NCI-H1048 (cell line): ENCODE data around the gene MMAB.

Experiments
- DNase-seq: peaks from one replicate; lab custom pipeline; 2025; lab: John Stamatoyannopoulos, UW

The MMAB gene

DNA sequence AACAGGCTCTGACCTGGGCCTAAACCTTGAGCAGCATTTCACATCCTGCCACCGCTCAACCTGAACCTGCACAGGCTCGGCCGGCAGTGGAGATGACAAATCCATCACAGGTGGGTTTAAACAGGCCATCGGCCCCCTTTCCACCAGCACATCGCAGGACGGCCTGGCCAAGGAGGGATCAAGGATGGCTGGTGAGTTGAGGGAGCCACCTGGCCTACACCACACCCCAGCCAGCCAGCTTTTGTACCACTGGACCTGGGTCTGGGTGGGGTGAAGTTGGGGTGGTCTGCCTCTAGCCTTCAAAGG is 14.2 kb downstream of the MMAB start:
- no peak for DNase-seq

- DNase-seq = no peak
Observed at GRCh38 chr12:109558374-109559199, 14.7 kb downstream of the MMAB start.

DNA sequence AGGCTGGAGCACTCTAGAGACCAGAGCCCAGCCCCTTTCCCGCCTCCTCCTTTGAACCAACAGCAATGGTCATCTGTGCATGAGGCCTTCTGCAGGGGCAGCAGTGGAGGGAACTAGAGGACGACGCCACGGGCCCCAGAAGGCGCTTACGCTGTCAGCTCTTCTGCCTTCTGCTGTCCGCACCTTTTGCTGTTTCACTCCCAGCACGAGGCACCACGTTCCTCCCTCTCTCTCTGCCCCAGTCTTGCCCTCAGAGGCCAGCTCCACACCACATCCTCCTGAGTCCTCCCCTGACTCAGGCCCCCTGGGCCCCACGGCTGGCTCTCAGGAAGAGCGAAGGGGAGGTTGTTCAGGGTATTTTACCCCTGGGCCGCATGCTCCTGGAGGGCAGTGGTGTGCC is 15.5 kb downstream of the MMAB start:
- DNase-seq = no peak

GRCh38 chr12:109557200-109557599 is 16.1 kb downstream of the MMAB start:
- DNase-seq = no peak

- no peak for DNase-seq
Observed at GRCh38 chr12:109555431-109556315, 17.6 kb downstream of the MMAB start.

DNA sequence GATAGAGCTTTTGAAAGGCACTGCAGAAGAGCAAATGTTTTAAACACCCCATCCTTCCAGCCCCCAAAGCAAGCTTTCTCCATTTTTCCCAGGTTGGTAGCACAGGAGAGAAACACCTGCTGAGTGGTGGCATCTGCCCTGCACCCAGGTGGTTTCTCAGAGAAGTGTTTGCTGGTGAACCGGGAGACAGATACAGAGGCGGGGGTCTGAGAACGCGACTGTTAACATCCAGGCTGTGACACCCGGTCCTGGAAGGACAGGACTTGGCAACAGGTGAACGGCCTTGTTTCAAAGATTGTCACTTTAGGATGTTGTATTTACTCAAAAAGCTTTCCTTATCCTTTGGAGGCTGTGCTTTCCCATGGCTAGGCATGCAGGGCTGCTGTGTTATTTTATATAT is 18.5 kb downstream of the MMAB start:
- no peak for DNase-seq

- DNase-seq = no peak
Observed at GRCh38 chr12:109553906-109554500, 19.3 kb downstream of the MMAB start.

- no peak for DNase-seq
Observed at GRCh38 chr12:109553483-109553882, 19.8 kb downstream of the MMAB start.

DNA sequence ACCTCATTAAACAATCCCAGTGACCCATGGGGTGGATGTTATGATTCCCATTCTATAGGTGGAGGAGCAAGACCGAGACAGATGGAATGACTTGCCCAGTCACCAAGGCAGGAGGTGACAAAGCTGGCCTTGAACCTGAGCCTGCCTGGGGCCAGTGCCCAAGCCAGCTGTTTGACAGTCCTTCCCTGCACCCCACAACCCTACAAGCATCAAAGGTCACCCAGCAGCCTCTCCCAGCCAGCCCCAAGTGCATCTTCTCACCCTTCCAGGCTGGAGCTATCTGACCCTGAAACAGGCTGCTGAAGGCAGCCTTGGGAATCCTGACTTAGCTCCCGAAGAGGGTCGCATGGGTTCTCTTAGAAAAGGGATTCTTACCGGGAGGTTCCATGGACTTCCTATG is 20.3 kb downstream of the MMAB start:
- DNase-seq = no peak

- no peak for DNase-seq
Observed at GRCh38 chr12:109551108-109551507, 22.2 kb downstream of the MMAB start.

GRCh38 chr12:109550281-109550680 is 23.0 kb downstream of the MMAB start:
- DNase-seq = no peak

DNA sequence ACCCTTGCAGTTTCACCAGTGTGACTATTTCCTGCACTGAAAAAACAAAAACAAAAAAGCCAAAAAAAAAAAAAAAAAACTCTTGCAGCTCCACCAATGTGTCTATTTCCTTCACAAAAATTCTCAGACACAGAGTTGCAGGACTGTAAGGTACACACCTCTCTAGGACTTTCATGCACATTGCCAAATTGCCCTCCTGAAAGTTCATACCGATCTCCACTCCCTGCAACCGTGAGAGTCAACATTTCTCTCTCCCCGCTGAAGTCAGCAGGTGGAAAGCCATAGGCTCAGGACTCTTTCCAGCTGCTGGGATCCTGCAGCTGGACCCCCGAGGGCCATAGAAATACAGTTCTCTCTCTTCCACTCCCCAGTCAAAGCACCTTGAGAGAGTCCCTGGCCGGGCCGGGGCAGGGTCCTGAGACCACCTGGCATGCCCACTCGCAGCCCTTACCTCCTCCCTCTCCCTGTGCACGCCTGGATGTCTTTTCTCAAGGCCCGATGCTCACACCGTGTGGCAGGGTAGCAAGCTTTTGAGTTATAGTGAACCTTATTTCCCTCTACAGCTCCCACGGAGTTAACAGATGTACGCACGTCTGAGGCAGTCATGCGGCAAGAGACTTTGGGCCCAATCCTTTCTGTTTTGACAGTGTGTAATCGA is 23.6 kb downstream of the MMAB start:
- no peak for DNase-seq

DNA sequence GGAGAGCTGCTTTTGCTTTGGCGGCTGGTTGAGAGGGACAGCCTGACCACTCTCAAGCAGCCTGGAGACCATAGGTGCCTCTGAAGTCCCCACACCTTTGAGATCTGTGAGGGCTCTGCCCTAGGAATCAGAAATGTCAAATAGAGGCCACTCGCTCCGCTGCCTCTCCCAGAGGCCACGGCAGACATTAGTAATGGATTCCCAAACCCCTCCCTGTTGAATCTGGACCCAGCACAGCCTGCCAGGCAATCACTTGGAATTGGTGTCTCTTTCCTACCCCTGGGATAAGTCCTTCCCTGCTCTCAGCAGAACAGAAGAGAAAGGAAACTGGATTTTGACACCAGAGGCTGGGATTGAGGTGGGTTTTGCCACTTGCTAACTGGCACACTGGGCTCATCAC is 25.0 kb downstream of the MMAB start:
- DNase-seq = no peak

DNA sequence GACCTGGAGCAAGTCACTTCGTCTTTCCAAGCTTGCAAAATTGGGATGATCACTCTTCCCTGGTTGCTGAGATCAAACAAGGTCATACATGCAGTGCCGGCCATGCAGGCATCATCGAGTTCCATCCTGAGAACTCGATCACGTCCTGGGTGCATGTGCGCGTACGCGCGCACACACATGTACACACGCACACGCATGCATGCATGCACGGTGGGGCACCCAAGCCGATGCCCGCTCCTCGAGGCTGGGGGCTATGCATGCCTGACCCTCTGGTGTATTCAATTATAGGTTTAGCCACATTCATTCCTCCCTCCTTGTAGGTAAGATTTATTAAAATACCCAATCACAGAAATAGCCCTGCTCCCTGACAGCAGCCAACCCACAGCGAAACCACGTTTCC is 26.0 kb downstream of the MMAB start:
- no peak for DNase-seq

DNA sequence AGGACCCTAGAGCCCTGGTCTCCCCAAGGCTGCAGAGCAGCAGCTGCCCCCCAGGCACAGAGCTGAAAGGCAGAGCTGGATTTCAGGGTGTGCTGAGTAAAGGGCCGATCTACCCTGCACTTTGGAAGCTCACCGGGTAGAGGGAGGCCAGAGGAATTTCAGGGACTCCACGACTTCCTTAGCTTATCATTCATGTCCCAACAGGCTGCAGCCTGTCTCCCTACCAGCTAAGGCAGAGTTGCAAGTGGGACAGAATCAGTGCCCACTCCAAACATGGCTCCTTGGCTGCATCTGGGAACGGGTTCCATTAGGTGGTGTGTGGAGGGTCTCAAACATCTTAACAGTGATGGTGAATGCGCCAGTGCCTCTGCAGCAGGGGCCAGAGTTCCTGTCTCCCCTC is 27.5 kb downstream of the MMAB start:
- DNase-seq = no peak

GRCh38 chr12:109544955-109545531 is 28.3 kb downstream of the MMAB start:
- no peak for DNase-seq

DNA sequence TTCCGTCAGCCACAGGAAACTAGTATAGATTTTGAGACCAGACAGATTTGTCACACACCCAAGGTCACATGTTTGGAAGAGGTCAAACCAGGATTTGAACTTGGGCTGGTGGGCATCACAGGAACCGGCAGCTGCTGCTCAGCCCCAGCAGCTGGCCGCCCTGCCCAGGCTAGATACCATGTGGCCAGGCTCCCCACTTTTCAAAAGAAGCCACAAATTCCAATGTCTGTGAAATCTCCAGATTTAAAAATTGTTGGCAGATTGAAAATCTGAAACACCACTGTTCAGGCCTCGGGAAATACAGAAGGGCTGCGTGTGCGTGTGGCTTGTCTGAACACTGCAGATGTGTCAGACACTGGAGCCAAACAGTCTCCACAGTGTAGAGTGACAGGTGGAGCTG is 30.4 kb downstream of the MMAB start:
- DNase-seq = no peak

DNA sequence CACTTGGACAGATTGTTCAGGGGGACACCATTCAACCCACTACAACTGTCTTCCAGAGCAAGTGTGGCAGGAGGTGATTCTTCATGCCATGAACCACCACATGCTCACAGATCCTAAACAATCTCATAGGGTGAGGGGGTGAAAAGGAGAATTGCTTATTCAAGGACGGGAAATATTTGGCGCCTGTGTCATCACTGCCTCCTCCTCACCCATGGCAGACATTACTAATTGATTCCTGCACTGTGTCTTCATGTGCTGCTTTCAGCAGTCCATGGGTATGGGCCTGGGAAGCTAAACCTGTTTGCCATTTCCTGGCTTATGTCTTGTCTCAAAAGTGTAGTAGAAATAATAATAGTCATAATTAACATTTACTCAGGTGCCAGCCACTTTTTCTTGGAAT is 31.3 kb downstream of the MMAB start:
- DNase-seq = no peak

- no peak for DNase-seq
Observed at GRCh38 chr12:109541413-109541726, 31.9 kb downstream of the MMAB start.

DNA sequence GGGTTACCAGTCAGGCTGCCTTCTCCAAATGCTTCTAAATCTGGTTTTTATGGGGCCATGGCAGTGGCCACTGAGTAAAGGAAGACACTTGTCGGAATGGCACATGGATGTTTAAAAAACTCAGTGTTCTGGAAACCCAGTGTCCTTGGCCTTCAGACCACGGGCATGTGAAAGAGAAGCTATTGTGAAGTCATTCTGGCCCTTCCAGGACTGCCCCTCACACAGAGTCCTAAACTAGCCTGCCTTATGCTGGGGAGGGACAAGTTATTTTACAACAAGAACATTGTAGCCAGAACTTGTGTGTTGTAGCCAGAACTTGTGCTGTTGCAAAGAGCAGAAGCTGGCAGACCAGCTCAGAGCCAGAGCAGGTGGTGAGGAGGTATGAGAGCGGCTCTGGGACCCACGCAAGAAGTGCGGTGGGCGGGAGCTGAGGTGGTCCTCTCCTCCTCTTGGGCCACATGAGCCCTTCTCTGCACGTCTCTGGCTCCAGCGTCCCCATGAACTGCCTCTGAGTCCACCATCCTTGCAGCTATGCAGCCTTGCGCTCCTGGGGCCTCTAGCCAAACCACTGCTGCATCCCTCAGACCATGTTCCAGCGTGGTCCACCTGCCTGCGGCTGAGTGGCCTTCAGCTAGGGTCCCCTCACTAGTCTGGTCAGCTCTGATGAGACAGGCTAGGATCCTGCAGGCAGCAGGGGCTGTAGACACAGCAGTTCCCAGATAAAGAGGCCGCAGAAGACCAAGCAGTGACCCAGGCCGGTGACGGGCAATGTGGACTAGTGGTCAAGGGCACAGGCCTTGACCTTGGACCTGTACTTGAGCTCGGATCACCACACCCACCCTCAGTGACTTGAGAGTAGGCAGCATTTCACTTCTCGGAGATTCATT is 32.5 kb downstream of the MMAB start:
- no peak for DNase-seq

DNA sequence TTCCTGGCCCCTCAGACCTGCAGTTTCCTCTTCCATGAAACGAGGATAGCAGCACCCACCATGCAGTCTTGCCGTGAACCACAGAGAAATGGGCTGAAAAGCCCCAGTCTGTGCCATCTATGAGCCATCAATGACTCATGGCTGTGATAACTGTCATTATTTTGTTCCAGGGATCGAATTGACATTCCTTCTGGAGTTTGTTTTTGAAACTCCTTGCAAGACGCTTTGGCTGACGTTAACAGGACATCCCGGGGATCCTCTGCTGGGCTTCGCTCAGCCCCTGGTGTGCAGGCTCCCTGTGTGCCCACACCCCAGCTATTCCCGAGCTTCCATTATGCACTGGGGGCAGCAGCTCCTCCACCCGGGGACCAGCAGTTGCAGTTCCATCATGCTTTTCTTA is 33.8 kb downstream of the MMAB start:
- no peak for DNase-seq
